Duodenal mucosa (tissue), 2 donors: Measurements from ENCODE around the gene DLG2.

Experiments used
- H3K27ac ChIP-seq: one replicate; pipeline ENCODE4 v1.7.0; 2013; ENCODE audit warnings: low read depth, low read length
- H3K27me3 ChIP-seq, 2 donors: one replicate each; pipeline ENCODE4 v1.7.0; 2013; ENCODE audit warnings: low read length in 2 of 2, control low read depth in 1 of 2; ENCODE audit not compliant: insufficient read depth in 2 of 2, control insufficient read depth in 1 of 2
- H3K36me3 ChIP-seq, 2 donors: one replicate each; pipeline ENCODE4 v1.7.0; 2013; ENCODE audit warnings: low read length in 2 of 2, control low read depth in 1 of 2; ENCODE audit not compliant: insufficient read depth in 2 of 2, control insufficient read depth in 1 of 2
- H3K4me1 ChIP-seq, 2 donors: one replicate each; pipeline ENCODE4 v1.7.0; 2013; ENCODE audit warnings: low read length in 2 of 2, control low read depth in 1 of 2; ENCODE audit not compliant: insufficient read depth in 2 of 2, control insufficient read depth in 1 of 2
- H3K4me3 ChIP-seq, 2 donors: one replicate each; pipeline ENCODE4 v1.7.0; 2013; ENCODE audit warnings: low read length in 2 of 2, low read depth in 1 of 2
- H3K9ac ChIP-seq, 2 donors: one replicate each; pipeline ENCODE4 v1.7.0; 2013; ENCODE audit warnings: low read length in 2 of 2, low read depth in 1 of 2
- H3K9me3 ChIP-seq, 2 donors: one replicate each; pipeline ENCODE4 v1.7.0; 2013; ENCODE audit warnings: low read length in 2 of 2, control low read depth in 1 of 2; ENCODE audit not compliant: control insufficient read depth in 1 of 2

DLG2 gene

DNA sequence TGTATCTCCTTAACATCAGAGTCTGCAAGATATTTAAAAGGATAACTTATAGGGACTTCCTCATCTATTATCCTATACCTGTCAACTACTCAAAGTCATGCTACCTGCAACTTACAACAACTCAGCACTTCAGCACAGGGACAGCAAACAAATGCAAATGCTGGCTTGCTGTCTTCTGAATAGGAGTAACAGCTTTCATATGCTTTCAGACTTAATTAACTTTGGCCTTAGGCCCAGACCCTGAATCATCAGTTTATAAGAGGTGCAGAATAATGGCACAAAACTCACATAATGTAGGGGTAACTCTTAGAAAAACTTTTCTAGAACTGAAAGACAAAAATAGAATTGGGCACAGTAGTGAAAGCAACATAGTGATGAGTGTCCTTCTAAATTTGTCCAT, 953.4 kb downstream of the DLG2 start:
- no peak overlapping the region for H3K27ac ChIP-seq
- H3K36me3 ChIP-seq, result no peaks in the 10 kb centered on the region
- no peaks in the 10 kb centered on the region for H3K9me3 ChIP-seq
- no peak overlapping the region for H3K9ac ChIP-seq
- no peak overlapping the region for H3K4me3 ChIP-seq
- no peaks in the 10 kb centered on the region for H3K27me3 ChIP-seq
- H3K4me1 ChIP-seq, result no peaks in the 10 kb centered on the region

- no peaks in the 10 kb centered on the region for H3K9me3 ChIP-seq
- H3K9ac ChIP-seq, result no peak overlapping the region
- no peaks in the 10 kb centered on the region for H3K36me3 ChIP-seq
- H3K27ac ChIP-seq, result no peak overlapping the region
- no peak overlapping the region for H3K4me3 ChIP-seq
- no peaks in the 10 kb centered on the region for H3K27me3 ChIP-seq
- no peaks in the 10 kb centered on the region for H3K4me1 ChIP-seq
Measured at GRCh38 chr11:84671325-84671999, 955.7 kb downstream of the DLG2 start.

- Histone ChIP-seq H3K9me3 (no peaks in the 10 kb centered on the region), H3K27ac (no peak overlapping the region), H3K9ac (no peak overlapping the region), H3K4me1 (no peaks in the 10 kb centered on the region), H3K36me3 (no peaks in the 10 kb centered on the region), H3K4me3 (no peak overlapping the region), H3K27me3 (no peaks in the 10 kb centered on the region)
Measured at GRCh38 chr11:84663731-84664130, 963.4 kb downstream of the DLG2 start.

- no peak overlapping the region for H3K4me3 ChIP-seq
- no peaks in the 10 kb centered on the region for H3K27me3 ChIP-seq
- H3K9ac ChIP-seq, result no peak overlapping the region
- no peaks in the 10 kb centered on the region for H3K36me3 ChIP-seq
- no peak overlapping the region for H3K27ac ChIP-seq
- H3K4me1 ChIP-seq, result no peaks in the 10 kb centered on the region
- no peaks in the 10 kb centered on the region for H3K9me3 ChIP-seq
Measured at GRCh38 chr11:84660257-84660977, 966.7 kb downstream of the DLG2 start.

DNA sequence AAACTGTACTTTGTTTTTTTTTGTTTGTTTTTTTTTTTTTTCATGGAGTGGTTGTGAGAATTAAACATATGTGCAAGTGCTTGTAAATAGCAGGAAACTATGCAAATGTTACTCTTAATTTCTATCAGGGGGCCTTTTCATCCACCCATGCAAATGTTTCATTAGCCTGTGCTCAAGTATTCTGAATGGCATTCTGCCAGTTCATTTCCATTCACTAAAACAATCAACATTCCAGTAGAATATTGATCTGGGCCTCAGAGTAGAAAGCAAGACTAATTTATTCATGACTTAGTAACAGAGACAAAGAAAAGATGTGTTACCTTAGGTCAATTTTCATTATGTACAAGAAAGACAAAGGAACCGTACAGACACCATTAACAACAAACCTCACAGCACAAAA, 971.4 kb downstream of the DLG2 start:
- Histone ChIP-seq H3K36me3 (no peaks in the 10 kb centered on the region), H3K9ac (no peak overlapping the region), H3K4me1 (no peaks in the 10 kb centered on the region), H3K27ac (no peak overlapping the region), H3K9me3 (no peaks in the 10 kb centered on the region), H3K4me3 (no peak overlapping the region), H3K27me3 (no peaks in the 10 kb centered on the region)

- Histone ChIP-seq H3K9ac (no peak overlapping the region), H3K4me3 (no peak overlapping the region), H3K36me3 (no peaks in the 10 kb centered on the region), H3K4me1 (no peaks in the 10 kb centered on the region), H3K9me3 (no peaks in the 10 kb centered on the region), H3K27ac (no peak overlapping the region), H3K27me3 (no peaks in the 10 kb centered on the region)
Measured at GRCh38 chr11:84648471-84648870, 978.7 kb downstream of the DLG2 start.

DNA sequence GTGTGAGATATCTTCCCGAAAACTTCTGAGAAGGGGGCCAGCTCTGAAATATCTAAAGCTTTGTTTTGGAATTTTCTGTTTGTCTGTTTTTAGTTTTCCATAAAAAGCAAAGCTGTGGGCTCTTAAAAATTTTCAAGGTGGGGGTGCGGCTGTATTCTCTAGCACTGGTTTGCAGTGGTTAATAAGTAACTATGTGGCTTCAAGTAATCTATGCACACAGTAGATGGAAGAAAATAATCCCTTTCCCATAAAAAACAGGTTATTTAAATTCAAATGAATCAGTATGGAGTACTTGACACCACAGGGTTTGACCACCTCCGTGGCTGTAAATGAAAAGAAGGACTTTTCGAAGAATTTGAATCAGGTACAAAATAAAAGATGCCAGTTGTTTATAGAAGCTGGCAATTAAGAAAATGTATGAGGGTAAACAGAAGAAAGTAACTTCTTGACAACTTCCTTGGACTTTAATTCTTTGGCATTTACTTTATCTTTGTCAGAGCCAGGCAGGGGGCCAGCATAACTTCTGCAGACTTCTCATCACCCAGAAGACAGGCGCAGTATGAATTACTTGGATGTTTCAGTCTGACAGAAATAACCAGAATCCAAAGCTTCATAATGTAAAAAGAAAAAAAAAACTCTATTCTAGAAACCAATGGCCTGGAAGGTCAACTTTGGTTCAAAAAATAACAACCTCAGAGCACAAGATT, 981.0 kb downstream of the DLG2 start:
- Histone ChIP-seq H3K27ac (no peak overlapping the region), H3K4me1 (no peaks in the 10 kb centered on the region), H3K4me3 (no peak overlapping the region), H3K9ac (no peak overlapping the region), H3K9me3 (no peaks in the 10 kb centered on the region), H3K36me3 (no peaks in the 10 kb centered on the region), H3K27me3 (no peaks in the 10 kb centered on the region)

DNA sequence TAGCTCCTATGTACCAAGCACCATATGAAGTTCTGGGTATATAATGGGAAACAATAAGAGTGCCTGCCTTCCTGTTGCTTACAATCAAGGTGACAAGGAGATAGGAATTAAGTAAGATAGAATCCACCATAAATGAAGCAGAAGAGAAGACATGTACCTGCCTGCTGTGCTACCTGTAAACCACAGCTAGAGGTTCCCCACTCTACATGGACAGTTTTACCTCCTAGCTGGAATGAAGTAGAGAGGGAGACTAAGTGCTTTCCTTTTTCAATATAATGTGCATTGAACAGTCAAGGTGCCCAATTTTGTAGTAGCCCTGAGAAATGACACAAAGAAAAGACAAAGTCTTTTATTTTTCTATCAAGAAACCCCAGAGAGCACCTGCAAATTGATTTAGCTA, 984.6 kb downstream of the DLG2 start:
- H3K4me3 ChIP-seq, result no peak overlapping the region
- no peaks in the 10 kb centered on the region for H3K36me3 ChIP-seq
- H3K4me1 ChIP-seq, result no peaks in the 10 kb centered on the region
- no peak overlapping the region for H3K27ac ChIP-seq
- H3K9ac ChIP-seq, result no peak overlapping the region
- H3K9me3 ChIP-seq, result no peaks in the 10 kb centered on the region
- no peaks in the 10 kb centered on the region for H3K27me3 ChIP-seq

- H3K4me3 ChIP-seq, result no peak overlapping the region
- H3K36me3 ChIP-seq, result no peaks in the 10 kb centered on the region
- no peaks in the 10 kb centered on the region for H3K4me1 ChIP-seq
- H3K27ac ChIP-seq, result no peak overlapping the region
- H3K27me3 ChIP-seq, result no peaks in the 10 kb centered on the region
- no peak overlapping the region for H3K9ac ChIP-seq
- no peaks in the 10 kb centered on the region for H3K9me3 ChIP-seq
Measured at GRCh38 chr11:84634309-84634708, 992.8 kb downstream of the DLG2 start.

GRCh38 chr11:84628871-84629620, 998.1 kb downstream of the DLG2 start:
- Histone ChIP-seq H3K36me3 (no peaks in the 10 kb centered on the region), H3K27ac (no peak overlapping the region), H3K4me3 (no peak overlapping the region), H3K4me1 (no peaks in the 10 kb centered on the region), H3K27me3 (no peaks in the 10 kb centered on the region), H3K9ac (no peak overlapping the region), H3K9me3 (no peaks in the 10 kb centered on the region)
